DMS 273 treated with DMSO at 0.1 percent for 48 hours (cell line): Measurements from ENCODE around the gene F12.

Experiments used
- DNase-seq: peaks from one replicate; lab custom pipeline; 2025; lab: John Stamatoyannopoulos, UW

Gene F12

DNA sequence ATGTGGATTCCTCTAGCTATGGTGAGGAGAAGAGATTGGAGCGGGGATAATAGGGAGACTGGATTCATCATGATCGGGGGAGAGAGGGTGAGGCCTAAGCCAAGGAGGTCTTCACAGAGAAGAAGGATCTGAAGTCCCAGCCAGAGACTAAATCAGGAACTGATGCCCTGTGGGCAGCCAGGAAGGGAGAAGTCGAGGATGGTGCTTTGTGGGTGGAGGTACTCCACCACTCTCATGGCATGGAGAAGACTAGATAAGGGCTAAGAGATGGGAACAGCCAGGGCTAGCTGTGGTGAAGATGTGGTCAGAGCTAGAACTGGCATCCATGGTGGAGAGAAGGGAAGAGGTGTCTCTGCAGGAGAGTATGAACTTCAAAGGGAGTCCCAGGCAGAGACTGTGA is 54.7 kb downstream of the F12 start:
- DNase-seq = no peak

DNA sequence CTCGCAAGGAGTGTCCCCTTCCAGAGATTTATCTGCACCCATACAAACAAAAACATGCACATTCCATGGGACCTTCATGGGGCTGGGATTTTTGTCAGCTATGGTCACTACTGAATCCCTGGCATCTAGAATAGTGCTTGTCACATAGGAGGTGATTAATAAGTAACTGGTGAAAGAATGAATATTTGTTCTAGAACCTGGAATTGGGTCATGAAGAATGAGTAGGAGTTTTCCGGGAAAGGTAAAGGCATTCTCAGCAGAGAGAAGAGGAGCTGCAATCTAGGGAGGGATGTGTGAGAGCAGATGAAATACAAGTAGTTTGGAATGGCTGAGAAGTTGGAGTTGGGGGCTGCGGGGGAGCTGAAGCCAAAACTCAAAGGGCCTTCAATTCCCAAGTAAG is 55.1 kb downstream of the F12 start:
- DNase-seq = no peak

DNA sequence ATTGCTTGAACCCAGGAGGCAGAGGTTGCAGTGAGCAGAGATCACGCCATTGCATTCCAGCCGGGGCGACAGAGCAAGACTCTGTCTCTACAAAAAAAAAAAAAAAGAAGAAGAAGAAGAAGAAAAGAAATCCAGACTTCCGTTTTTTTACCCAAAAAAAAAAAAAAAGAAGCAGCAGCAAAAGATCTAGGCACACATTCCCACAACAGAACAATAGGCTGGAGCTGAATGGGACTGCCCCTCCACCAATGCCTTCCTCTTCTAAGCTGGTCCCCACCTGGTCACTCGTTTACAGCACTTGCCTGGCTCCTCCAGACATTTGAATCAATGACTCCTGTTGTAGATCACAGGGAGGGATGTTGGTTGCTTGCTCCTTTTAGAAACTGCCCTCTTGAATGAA is 56.3 kb downstream of the F12 start:
- no peak for DNase-seq
